ENCODE measurements around the gene PCSK1.

DNA sequence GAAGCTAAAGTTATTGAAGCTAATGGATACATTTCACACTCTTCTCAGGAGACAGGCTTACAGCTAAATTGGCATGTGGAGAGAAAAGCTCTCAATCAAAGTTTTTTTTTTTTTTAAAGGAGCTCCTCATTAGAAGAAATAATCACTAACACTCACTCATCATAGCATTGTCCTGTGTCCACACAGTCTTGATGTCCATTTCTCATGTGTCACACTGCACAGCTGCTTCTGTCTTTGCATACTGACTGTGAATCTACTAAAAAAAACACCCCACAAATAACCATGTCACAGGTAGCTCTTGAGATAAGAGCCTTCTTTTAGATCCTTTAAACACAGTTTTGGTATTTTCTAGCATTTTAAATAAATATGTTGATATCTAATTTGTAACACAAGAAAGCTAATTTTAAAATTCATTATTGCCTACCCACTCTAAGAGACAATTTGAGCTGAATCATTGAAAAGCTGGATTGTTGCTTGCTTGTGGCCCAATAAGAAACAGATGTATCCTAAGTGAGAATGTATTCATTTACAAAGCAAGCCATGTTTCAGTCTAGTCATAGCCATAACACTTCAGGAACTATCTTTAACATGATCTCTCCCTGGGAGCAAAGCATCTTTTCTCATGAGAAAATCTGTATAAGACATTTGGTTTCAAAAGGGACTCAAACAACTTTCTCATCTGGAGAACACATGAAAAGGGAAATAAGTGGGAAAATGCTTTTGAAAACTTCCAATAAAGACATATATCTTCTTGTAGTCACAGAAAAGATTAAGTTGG lies 48.1 kb upstream of the PCSK1 start:
- TF ChIP-seq, protein P1, sequence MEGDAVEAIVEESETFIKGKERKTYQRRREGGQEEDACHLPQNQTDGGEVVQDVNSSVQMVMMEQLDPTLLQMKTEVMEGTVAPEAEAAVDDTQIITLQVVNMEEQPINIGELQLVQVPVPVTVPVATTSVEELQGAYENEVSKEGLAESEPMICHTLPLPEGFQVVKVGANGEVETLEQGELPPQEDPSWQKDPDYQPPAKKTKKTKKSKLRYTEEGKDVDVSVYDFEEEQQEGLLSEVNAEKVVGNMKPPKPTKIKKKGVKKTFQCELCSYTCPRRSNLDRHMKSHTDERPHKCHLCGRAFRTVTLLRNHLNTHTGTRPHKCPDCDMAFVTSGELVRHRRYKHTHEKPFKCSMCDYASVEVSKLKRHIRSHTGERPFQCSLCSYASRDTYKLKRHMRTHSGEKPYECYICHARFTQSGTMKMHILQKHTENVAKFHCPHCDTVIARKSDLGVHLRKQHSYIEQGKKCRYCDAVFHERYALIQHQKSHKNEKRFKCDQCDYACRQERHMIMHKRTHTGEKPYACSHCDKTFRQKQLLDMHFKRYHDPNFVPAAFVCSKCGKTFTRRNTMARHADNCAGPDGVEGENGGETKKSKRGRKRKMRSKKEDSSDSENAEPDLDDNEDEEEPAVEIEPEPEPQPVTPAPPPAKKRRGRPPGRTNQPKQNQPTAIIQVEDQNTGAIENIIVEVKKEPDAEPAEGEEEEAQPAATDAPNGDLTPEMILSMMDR (IDR thresholded peaks at IDR 0.05): no peak
- TF ChIP-seq POLR2AphosphoS5 (IDR thresholded peaks at IDR 0.05): no peak
- TF ChIP-seq EP300 (IDR thresholded peaks at IDR 0.05; ENCODE audit: low read depth): no peak
- no peak for TF ChIP-seq POLR2A (IDR thresholded peaks at IDR 0.05)

All from transverse colon (tissue), 4 donors.